ENCODE data around the gene MAGI2. TPM values are rescaled to one million over a fixed set of nuclear protein-coding genes. Genes with fewer than 3 reads are reported as not detected.

MAGI2 gene
- total RNA-seq, 1 experiment from 2014 or later: 14.3 TPM

- Histone ChIP-seq H3K9me3 (ENCODE audit: control insufficient read depth, low read depth, low read length) (no peaks in the 10 kb centered on the region), H2BK120ac (ENCODE audit: low read depth, low read length, poor library complexity, severe bottlenecking) (no peak overlapping the region), H3K27me3 (ENCODE audit: insufficient read depth, low read length) (no peaks in the 10 kb centered on the region), H3K9ac (ENCODE audit: extremely low read depth, insufficient read length, low read length) (no peak overlapping the region), H4K91ac (ENCODE audit: insufficient read length, low read depth, low read length) (no peak overlapping the region), H3K4ac (ENCODE audit: low read depth, low read length) (no peak overlapping the region), H3K27ac (ENCODE audit: insufficient read length, low read depth, low read length) (no peak overlapping the region), H3K18ac (ENCODE audit: insufficient read length, low read depth, low read length) (no peak overlapping the region), H3K23me2 (ENCODE audit: insufficient read length, low read depth, low read length, poor library complexity, severe bottlenecking) (no peaks in the 10 kb centered on the region), H3K14ac (ENCODE audit: insufficient read depth, low read length) (no peak overlapping the region), H2AFZ (ENCODE audit: low read length) (no peak overlapping the region), H3K4me1 (ENCODE audit: insufficient read depth, low read length) (no peaks in the 10 kb centered on the region), H4K20me1 (ENCODE audit: control insufficient read depth, insufficient read depth, insufficient read length) (no peaks in the 10 kb centered on the region), H3K23ac (ENCODE audit: insufficient read length, low read depth, low read length) (no peak overlapping the region), H3T11ph (ENCODE audit: low read length) (no peak overlapping the region), H2BK15ac (ENCODE audit: low read depth, low read length) (no peak overlapping the region), H2BK20ac (ENCODE audit: low read depth, low read length, poor library complexity, severe bottlenecking) (no peak overlapping the region), H3K79me1 (ENCODE audit: insufficient read depth, low read depth, low read length, poor library complexity, severe bottlenecking) (no peaks in the 10 kb centered on the region), H4K8ac (replicated peaks; ENCODE audit: insufficient read length, low read depth, low read length) (no peak overlapping the region), H2BK12ac (ENCODE audit: insufficient read length, low read depth, low read length) (no peak overlapping the region), H3K56ac (ENCODE audit: insufficient read length, low read depth, low read length) (no peak overlapping the region), H2AK5ac (ENCODE audit: insufficient read length, low read length) (no peak overlapping the region), H2BK5ac (ENCODE audit: insufficient read length, low read length) (no peak overlapping the region), H3K79me2 (ENCODE audit: insufficient read depth, low read length) (no peaks in the 10 kb centered on the region), H3K4me2 (ENCODE audit: insufficient read depth, insufficient read length, low read length) (no peak overlapping the region), H4K5ac (ENCODE audit: insufficient read length, low read depth, low read length) (no peak overlapping the region)
- H3K9me3 Mint-ChIP-seq: no peaks in the 10 kb centered on the region
- DNase-seq: no peak
- no peaks in the 10 kb centered on the region for H3K27me3 Mint-ChIP-seq (ENCODE audit: low read depth)
- no peaks in the 10 kb centered on the region for H3K36me3 Mint-ChIP-seq (ENCODE audit: insufficient read depth in 1 of 3, low read depth in 3 of 3)
- H3K4me3 Mint-ChIP-seq: no peak overlapping the region
- H3K27ac Mint-ChIP-seq: no peak overlapping the region
- no peak for TF ChIP-seq CTCF (conservative IDR thresholded peaks at IDR 0.05)
- no peaks in the 10 kb centered on the region for H3K4me1 Mint-ChIP-seq
These were observed 119.1 kb downstream of the MAGI2 start for GRCh38 chr7:79334334-79334733.
